GM21447 (cell line): ENCODE results near the gene GMEB2.
"Not testable (repeated sequence)": the region's sequence is repeated elsewhere in the genome, so short reads cannot be mapped to it uniquely, and the experiment has no call there.

ENCODE experiments used
- ATAC-seq: cut with Tn5 transposase; IDR thresholded peaks from one replicate; pipeline ENCODE4 v1.9.1; 2021; ENCODE audit not compliant: unreplicated experiment

GMEB2 gene

GRCh38 chr20:63626424-63627128, at the start of gene GMEB2:
Gene GMEB2, minus strand, starts transcription at chr20:63627101. Its CDS starts 7,704 bp downstream, at chr20:63619397.
- peak; percentile 35 for ATAC-seq

GRCh38 chr20:63675681-63676368, 48.9 kb upstream of the GMEB2 start:
- ATAC-seq, result no peak

- no peak for ATAC-seq
Observed at GRCh38 chr20:63673951-63674350, 47.0 kb upstream of the GMEB2 start.

GRCh38 chr20:63672666-63673065, 45.8 kb upstream of the GMEB2 start:
- no peak for ATAC-seq

GRCh38 chr20:63671695-63672094, 44.8 kb upstream of the GMEB2 start:
- not testable (repeated sequence) for ATAC-seq

GRCh38 chr20:63668351-63668750, 41.5 kb upstream of the GMEB2 start:
- ATAC-seq, result no peak

- no peak for ATAC-seq
Observed at GRCh38 chr20:63667858-63668257, 41.0 kb upstream of the GMEB2 start.

- ATAC-seq, result no peak
Observed at GRCh38 chr20:63665708-63666107, 38.8 kb upstream of the GMEB2 start.

- ATAC-seq, result no peak
Observed at GRCh38 chr20:63664861-63665594, 38.1 kb upstream of the GMEB2 start.

GRCh38 chr20:63664143-63664851, 37.4 kb upstream of the GMEB2 start:
- ATAC-seq, result no peak

- no peak for ATAC-seq
Observed at GRCh38 chr20:63663332-63664066, 36.6 kb upstream of the GMEB2 start.

GRCh38 chr20:63662813-63663189, 35.9 kb upstream of the GMEB2 start:
- no peak for ATAC-seq

GRCh38 chr20:63661959-63662812, 35.3 kb upstream of the GMEB2 start:
- no peak for ATAC-seq

GRCh38 chr20:63661108-63661507, 34.2 kb upstream of the GMEB2 start:
- no peak for ATAC-seq

- no peak for ATAC-seq
Observed at GRCh38 chr20:63660622-63661021, 33.7 kb upstream of the GMEB2 start.

- ATAC-seq, result not testable (repeated sequence)
Observed at GRCh38 chr20:63660174-63660573, 33.3 kb upstream of the GMEB2 start.

GRCh38 chr20:63659370-63659769, 32.5 kb upstream of the GMEB2 start:
- ATAC-seq, result no peak

GRCh38 chr20:63658749-63659187, 31.9 kb upstream of the GMEB2 start:
- ATAC-seq, result peak; percentile 16

GRCh38 chr20:63657937-63658748, 31.2 kb upstream of the GMEB2 start, which contains the start of gene RTEL1:
Gene RTEL1, plus strand, starts transcription at chr20:63658312. Its CDS starts 1,091 bp downstream, at chr20:63659403.
- peak; percentile 76 for ATAC-seq
